HUES64 (cell line): Measurements from ENCODE around the gene GALNT14.

ENCODE experiments used
- H3K27ac ChIP-seq: 2 replicates; pipeline ENCODE4 v1.7.0; 2013; ENCODE audit warnings: low read depth, low read length, inconsistent platforms
- H3K27me3 ChIP-seq: 2 replicates; pipeline ENCODE4 v1.6.1; 2013; ENCODE audit warnings: mild to moderate bottlenecking, low read length; ENCODE audit not compliant: insufficient read depth
- H3K36me3 ChIP-seq: 2 replicates; pipeline ENCODE4 v1.6.1; 2013; ENCODE audit warnings: mild to moderate bottlenecking, low read length; ENCODE audit not compliant: insufficient read depth
- H3K4me1 ChIP-seq: 2 replicates; pipeline ENCODE4 v1.6.1; 2013; ENCODE audit warnings: mild to moderate bottlenecking, low read length, moderate library complexity; ENCODE audit not compliant: insufficient read depth
- H3K4me3 ChIP-seq: 2 replicates; pipeline ENCODE4 v1.5.1; 2013; ENCODE audit warnings: mild to moderate bottlenecking, low read length, moderate library complexity
- H3K9ac ChIP-seq: 2 replicates; pipeline ENCODE4 v1.6.1; 2013; ENCODE audit warnings: mild to moderate bottlenecking, low read depth, low read length
- H3K9me3 ChIP-seq: 2 replicates; pipeline ENCODE4 v1.6.1; 2013; ENCODE audit warnings: low read depth, low read length; ENCODE audit not compliant: insufficient read depth
- WGBS: fragments of 150-250, 120-280 bp; methylation state at CpG from one replicate; pipeline ENCODE4 v1.1.7; 2013; ENCODE audit warnings: missing lambda C conversion rate; 5-methylcytosine and 5-hydroxymethylcytosine counted together

GALNT14 gene

DNA sequence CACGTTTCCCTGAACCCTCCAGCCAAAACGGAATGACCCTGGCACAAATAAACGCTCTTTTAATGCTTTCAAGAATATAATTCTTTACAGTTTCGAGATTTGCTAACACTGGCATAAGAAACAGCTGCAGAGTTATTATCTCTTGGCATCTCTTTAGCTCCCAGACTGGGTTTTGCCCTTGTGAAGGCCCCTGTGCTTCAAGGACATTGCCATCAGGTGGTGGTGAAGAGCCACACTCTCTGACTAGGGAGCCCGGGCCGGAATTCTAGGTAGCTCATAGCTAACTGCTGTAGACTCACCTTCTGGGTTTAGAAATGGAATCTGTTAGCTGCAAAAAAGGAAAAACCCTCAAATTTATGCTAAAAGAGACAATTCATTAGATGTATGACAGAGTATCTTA is 13.3 kb upstream of the GALNT14 start:
- 85% methylated on average over 6 of the region's 6 CpGs for WGBS
- Histone ChIP-seq H3K4me1 (no peaks in the 10 kb centered on the region), H3K27me3 (no peaks in the 10 kb centered on the region), H3K9ac (no peak overlapping the region), H3K4me3 (no peak overlapping the region), H3K36me3 (no peaks in the 10 kb centered on the region), H3K9me3 (no peaks in the 10 kb centered on the region), H3K27ac (no peak overlapping the region)

DNA sequence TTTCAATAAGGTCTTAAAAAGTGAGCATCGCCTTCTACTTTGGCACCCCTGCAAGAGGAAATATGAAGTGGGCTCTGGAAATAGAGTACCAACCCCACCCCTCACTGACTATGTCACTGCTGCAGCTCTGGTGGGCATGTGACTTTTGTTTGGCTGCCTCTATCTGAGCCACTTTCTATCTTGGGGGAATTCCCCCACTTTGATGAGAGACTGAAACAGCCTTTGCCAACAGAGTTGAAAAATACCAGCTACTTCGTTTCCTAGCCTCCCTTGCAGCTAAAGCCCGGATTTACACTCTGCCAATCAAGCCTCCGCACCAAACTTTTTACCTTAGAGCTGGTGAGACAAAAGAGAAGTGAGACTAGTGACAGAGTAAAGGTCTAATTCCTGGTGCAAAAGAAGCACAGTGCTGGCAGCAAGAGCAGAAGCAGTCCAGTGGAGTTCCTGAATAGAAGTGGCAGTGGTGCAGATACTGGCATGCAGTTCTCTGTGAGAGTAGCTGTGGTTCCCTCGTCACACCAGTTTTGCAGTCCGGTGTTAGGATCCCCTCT is 12.0 kb upstream of the GALNT14 start:
- H3K4me1 ChIP-seq, result no peaks in the 10 kb centered on the region
- H3K4me3 ChIP-seq, result no peak overlapping the region
- no peaks in the 10 kb centered on the region for H3K27me3 ChIP-seq
- no peak overlapping the region for H3K9ac ChIP-seq
- 95% methylated on average over 5 of the region's 6 CpGs for WGBS
- H3K36me3 ChIP-seq, result no peaks in the 10 kb centered on the region
- H3K9me3 ChIP-seq, result no peaks in the 10 kb centered on the region
- no peak overlapping the region for H3K27ac ChIP-seq

DNA sequence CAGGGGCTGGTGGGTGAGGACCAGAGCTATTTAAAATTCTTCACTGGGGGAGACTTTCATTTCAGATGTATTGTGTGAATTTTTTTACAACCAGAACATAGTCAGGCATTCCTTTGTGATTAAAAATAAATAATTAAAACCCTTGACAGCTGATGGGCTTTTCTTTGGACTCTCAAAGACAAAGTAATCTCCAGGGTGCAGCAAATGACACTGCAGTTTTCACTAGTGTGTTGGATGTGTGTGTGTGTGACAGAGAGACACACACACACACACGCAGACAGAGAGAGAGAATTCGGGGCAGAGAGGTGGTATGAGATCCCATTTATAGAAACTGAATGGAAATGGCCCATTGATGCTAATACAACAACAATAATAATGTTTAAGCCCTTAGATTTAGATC is 10.3 kb upstream of the GALNT14 start:
- Histone ChIP-seq H3K27me3 (no peaks in the 10 kb centered on the region), H3K36me3 (no peaks in the 10 kb centered on the region), H3K9ac (no peak overlapping the region), H3K27ac (no peak overlapping the region), H3K4me3 (no peak overlapping the region), H3K9me3 (no peaks in the 10 kb centered on the region), H3K4me1 (no peaks in the 10 kb centered on the region)
- 78% methylated on average over 1 of the region's 2 CpGs for WGBS

DNA sequence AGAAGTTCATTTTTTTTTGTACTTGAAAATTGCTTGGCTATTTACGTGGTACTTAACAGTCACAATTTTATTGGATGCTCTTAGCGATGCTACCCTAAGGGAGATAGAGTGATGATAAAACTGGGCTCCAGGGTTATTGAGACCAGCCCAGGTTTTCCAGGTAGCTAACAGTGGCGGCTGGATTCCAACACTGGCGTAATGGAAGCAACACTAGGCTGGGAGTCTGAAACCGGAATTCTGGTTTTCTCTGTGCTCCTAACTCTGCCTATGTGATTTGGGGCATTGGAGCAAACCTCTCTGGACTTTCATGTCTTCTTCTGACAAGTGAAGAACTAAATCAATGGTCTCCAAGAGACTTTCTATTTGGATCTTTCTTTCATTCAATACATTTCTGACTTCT is 9.4 kb upstream of the GALNT14 start:
- H3K9ac ChIP-seq, result no peak overlapping the region
- no peaks in the 10 kb centered on the region for H3K36me3 ChIP-seq
- H3K27ac ChIP-seq, result no peak overlapping the region
- H3K9me3 ChIP-seq, result no peaks in the 10 kb centered on the region
- 88% methylated on average over 5 of the region's 5 CpGs for WGBS
- H3K27me3 ChIP-seq, result peaks cover 3% of the 10 kb centered on the region; the same call in 1 of the 2 replicates
- no peak overlapping the region for H3K4me3 ChIP-seq
- H3K4me1 ChIP-seq, result no peaks in the 10 kb centered on the region

DNA sequence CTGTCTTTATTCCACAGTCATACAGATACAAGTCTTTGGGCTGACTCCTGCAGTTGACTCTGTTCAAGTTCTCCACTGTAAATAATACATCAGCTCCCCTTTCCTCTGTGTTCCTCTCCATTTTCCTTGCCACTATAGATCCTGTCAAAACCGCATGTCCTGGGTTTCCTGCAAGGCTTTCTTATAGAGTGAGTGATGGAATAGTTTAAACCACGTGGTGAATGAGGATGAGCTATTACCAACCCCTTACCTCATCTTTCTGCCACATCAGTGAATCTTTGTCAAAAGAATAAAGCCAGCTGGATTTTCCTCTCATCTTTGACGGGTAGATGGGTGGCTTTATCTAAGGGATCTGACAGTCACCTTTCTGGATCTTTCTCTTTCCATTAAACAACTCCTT is 3.9 kb upstream of the GALNT14 start:
- H3K36me3 ChIP-seq, result no peaks in the 10 kb centered on the region
- no peaks in the 10 kb centered on the region for H3K9me3 ChIP-seq
- WGBS, result 90% methylated on average over 1 of the region's 3 CpGs
- no peak overlapping the region for H3K4me3 ChIP-seq
- H3K4me1 ChIP-seq, result no peaks in the 10 kb centered on the region
- H3K27me3 ChIP-seq, result peaks cover 55% of the 10 kb centered on the region
- H3K9ac ChIP-seq, result no peak overlapping the region
- no peak overlapping the region for H3K27ac ChIP-seq

DNA sequence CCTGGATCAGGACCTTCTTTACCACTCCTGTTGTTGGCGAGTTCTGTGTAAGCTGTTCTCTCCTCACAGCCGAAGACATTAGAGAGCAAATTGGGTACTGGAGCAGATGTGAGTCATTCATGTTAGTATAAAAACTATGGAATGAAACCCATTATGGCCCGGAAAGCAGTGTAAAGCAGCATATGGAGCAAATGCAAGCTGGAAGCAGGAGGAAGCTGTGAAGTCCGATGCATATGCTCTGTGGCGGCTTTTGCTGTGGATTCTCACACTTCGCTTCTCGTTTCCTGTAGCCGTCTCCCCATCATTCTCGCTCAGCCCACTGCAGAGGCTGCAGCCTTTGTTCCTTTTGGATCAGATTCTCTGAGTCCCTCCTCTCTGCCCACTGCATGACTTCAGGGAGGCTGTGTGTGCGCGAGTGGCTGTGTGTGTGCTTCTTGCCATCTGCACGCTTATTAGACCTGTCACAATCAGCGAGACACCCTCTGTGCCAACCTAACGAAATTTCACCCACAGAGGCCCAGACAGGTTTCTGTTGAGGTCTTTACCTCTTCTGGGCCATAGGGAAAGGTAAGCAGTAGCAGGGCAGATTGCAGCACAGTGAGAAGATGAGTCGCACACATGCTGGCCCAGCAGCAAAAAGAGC is 3.3 kb upstream of the GALNT14 start:
- Histone ChIP-seq H3K9me3 (no peaks in the 10 kb centered on the region), H3K36me3 (no peaks in the 10 kb centered on the region), H3K27ac (no peak overlapping the region), H3K4me1 (no peaks in the 10 kb centered on the region), H3K9ac (no peak overlapping the region), H3K4me3 (no peak overlapping the region), H3K27me3 (peaks cover 61% of the 10 kb centered on the region)
- WGBS, result 95% methylated on average over 15 of the region's 15 CpGs

DNA sequence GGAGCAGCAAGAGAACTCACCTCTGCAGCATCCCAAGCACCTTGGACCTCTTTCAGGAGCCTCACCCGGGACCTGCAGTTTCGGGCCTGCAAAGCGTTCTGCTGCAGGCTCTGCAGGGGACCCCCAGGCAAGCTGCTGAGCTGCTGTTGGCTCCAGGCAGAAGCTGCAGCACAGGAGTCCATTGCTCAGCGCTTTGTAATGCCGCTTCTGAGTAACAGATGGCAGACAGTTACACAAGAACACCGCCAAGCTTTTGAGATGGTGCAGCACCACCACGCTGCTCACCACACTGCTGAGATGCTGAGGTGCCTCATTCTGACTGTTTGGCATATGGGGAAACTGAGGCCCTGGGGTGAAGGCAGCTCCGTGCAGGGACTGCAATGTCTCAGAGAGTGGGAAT is 1.9 kb upstream of the GALNT14 start:
- H3K36me3 ChIP-seq, result no peaks in the 10 kb centered on the region
- H3K4me3 ChIP-seq, result no peak overlapping the region
- no peak overlapping the region for H3K9ac ChIP-seq
- H3K4me1 ChIP-seq, result 0 out of 2 replicates have a peak, but pooled peaks cover 1% of the 10 kb centered on the region
- H3K27ac ChIP-seq, result no peak overlapping the region
- H3K27me3 ChIP-seq, result peaks cover 75% of the 10 kb centered on the region
- no peaks in the 10 kb centered on the region for H3K9me3 ChIP-seq
- WGBS, result 91% methylated on average over 8 of the region's 8 CpGs

DNA sequence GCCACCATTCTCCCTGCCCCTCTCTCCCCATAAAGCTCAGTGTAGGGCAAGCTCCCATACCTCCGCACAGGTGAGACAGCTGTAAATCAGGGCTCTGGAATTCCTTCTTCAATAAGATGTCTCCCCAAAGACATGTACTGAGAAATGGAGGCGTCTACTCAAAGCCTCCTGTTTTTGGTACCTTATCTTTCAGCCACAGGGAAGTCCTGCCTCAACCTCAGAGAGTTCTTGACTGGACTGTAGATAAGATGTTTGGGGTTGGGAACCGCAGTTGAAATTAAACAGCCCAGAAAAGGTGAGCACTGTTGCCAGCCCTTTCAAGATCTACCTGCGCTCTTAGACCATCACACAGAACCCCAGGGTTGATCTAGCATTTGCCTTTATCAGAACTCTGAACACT is 1.4 kb upstream of the GALNT14 start:
- WGBS, result 90% methylated on average over 4 of the region's 4 CpGs
- peaks cover 79% of the 10 kb centered on the region for H3K27me3 ChIP-seq
- 0 out of 2 replicates have a peak, but pooled peaks cover 5% of the 10 kb centered on the region for H3K4me1 ChIP-seq

DNA sequence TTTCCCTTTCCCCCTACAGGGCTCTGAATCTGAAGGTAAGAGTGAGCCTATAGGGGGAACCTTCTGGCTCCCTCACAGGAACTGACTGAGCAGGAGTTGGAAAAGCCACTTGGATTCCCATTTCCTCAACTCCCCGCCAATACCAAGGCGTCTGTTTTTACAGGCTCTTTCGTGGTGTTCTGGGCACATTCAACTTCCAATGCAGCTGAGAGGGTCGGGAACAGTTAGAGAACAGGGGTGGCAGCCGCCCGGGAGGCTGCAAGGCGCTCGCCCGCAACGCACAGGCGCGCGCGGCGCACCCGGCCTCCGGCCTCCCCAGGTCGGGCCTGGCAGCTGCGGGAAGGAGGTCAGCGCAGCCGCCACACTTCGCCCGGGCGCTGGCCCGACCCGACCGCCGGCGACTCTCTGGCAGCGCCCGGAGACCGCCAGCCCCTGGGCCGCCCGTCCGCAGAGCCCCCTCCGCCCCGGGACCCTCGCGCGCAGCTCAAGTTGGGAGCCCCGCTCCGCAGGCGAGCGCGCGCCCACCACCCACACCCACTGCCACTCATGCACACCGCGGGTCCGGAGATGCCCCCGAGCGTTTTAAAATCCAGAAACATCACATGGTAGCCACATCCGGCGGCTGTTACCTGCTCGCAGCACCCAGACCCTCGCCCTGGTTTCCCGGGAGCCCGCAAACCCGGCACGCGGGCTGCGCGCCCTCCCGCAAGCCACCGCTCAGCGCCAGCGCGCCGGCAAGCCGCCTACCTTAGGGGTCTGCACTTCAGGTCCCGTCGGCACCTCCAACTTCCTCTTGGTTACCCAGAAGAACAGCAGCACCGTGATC is 816 bp downstream of the GALNT14 start:
- Histone ChIP-seq H3K4me3 (peak overlapping the region; percentile 69), H3K27me3 (peaks cover 79% of the 10 kb centered on the region), H3K9ac (peak overlapping the region; percentile 75), H3K27ac (no peak overlapping the region), H3K4me1 (peaks cover 7% of the 10 kb centered on the region; the same call in 1 of the 2 replicates), H3K36me3 (no peaks in the 10 kb centered on the region), H3K9me3 (no peaks in the 10 kb centered on the region)
- WGBS, result 2% methylated on average over 72 of the region's 72 CpGs

More for the DNA sequence above, 1.4 kb upstream of the GALNT14 start:
- H3K27ac ChIP-seq, result no peak overlapping the region
- H3K9me3 ChIP-seq, result no peaks in the 10 kb centered on the region
- no peak overlapping the region for H3K9ac ChIP-seq
- no peaks in the 10 kb centered on the region for H3K36me3 ChIP-seq
- H3K4me3 ChIP-seq, result no peak overlapping the region

DNA sequence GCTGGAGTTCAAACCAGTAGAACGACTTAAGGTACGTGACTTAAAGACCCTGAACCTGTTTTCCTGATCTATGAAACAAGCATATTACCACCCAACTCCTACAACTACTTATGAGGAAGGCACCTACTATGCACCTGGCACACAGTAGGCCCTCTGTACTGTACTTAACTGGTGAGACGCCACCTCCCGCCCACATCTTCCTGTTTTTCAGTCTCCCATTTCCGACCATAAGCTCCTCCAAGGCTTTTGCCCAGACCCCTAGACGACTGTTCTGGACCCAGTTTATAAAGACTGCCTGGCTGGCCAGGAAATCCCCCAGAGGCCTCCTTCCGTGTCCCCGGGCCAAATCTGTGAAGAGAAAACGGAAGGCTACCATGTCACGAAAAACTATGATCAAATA is 1.5 kb downstream of the GALNT14 start:
- H3K27ac ChIP-seq, result no peak overlapping the region
- H3K9ac ChIP-seq, result no peak overlapping the region
- H3K4me1 ChIP-seq, result peaks cover 13% of the 10 kb centered on the region; the same call in 1 of the 2 replicates
- no peaks in the 10 kb centered on the region for H3K36me3 ChIP-seq
- no peaks in the 10 kb centered on the region for H3K9me3 ChIP-seq
- H3K27me3 ChIP-seq, result peaks cover 72% of the 10 kb centered on the region
- 81% methylated on average over 10 of the region's 10 CpGs for WGBS
- H3K4me3 ChIP-seq, result peak overlapping the region; percentile 69

DNA sequence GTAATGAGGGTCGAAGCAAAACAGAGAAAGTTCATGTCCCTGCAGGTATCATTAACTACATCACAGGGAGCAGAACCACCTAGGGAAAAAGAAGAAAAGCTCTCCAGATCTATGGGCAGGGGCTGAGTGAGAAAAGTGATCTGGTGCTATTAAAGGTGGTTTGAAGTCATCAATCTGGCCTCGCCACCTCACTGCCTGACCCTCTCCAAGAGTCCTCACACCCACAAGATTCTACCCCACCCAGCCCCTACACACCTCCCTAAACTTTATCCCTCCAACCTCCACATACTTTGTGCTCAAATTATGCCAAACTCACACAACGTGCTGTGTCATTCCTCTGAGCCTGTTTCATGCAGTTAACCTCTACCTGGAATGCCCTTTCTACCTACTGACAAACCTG is 2.2 kb downstream of the GALNT14 start:
- WGBS, result 89% methylated on average over 3 of the region's 3 CpGs

More for the DNA sequence above, 2.2 kb downstream of the GALNT14 start:
- Histone ChIP-seq H3K36me3 (no peaks in the 10 kb centered on the region), H3K9me3 (no peaks in the 10 kb centered on the region), H3K9ac (no peak overlapping the region), H3K4me3 (no peak overlapping the region), H3K27me3 (peaks cover 66% of the 10 kb centered on the region), H3K27ac (no peak overlapping the region), H3K4me1 (peaks cover 17% of the 10 kb centered on the region; the same call in 1 of the 2 replicates)
